Caco-2 (cell line): ENCODE results near the gene MCU. TPM values are rescaled to one million over a fixed set of nuclear protein-coding genes. Genes with fewer than 3 reads are reported as not detected.
"Not testable (repeated sequence)": the region's sequence is repeated elsewhere in the genome, so short reads cannot be mapped to it uniquely, and the experiment has no call there.

Source experiments
- BruUV-seq: library from RNA; stranded (reverse); fragments of 400-500 nt; replicated peaks from 2 replicates; lab custom pipeline; 2021; lab: Mats Ljungman, UMichigan
- CTCF ChIA-PET: fragments of 300-600 bp; sonication (Branson Sonifier 250); formaldehyde crosslinking; loops from one replicate; lab custom pipeline; 2022; ENCODE audit warnings: antibody characterized with exemption; lab: Charles Lee
- POLR2A ChIA-PET: fragments of 300-600 bp; sonication (Branson Sonifier 250); formaldehyde crosslinking; loops from one replicate; lab custom pipeline; 2022; ENCODE audit warnings: antibody characterized with exemption; lab: Charles Lee
- DNase-seq, 2 experiments: peaks; one replicate each; pipeline versions ENCODE4 v3.0.0 to v3.0.0-alpha.2; 2020 to 2022
- H3K27me3 ChIP-seq: replicated peaks from 2 replicates; pipeline ENCODE4 v1.6.0; 2011; ENCODE audit warnings: low read length; ENCODE audit not compliant: control insufficient read depth, insufficient read depth
- H3K36me3 ChIP-seq: 2 replicates; pipeline ENCODE4 v1.5.1; 2011; ENCODE audit warnings: low read length; ENCODE audit not compliant: control insufficient read depth, insufficient read depth
- H3K4me1 ChIP-seq: fragments of 250-450 bp; sonication (Bioruptor Pico); 2 replicates; pipeline ENCODE4 v1.5.1; 2020; ENCODE audit warnings: mild to moderate bottlenecking
- H3K4me3 ChIP-seq: 2 replicates; pipeline ENCODE4 v1.5.1; 2011; ENCODE audit warnings: low read depth, mild to moderate bottlenecking, control low read depth, low read length
- H3K9me3 ChIP-seq: fragments of 250-450 bp; sonication (Bioruptor Pico); 2 replicates; pipeline ENCODE4 v1.5.1; 2020; ENCODE audit warnings: mild to moderate bottlenecking, moderate library complexity
- H3K27ac Mint-ChIP-seq: one replicate; pipeline ENCODE4 v1.8.0; 2022; ENCODE audit warnings: mixed read lengths; ENCODE audit not compliant: unreplicated experiment
- H3K27me3 Mint-ChIP-seq: one replicate; pipeline ENCODE4 v1.8.0; 2022; ENCODE audit warnings: mixed read lengths; ENCODE audit not compliant: insufficient read depth, unreplicated experiment
- H3K36me3 Mint-ChIP-seq: one replicate; pipeline ENCODE4 v1.8.0; 2022; ENCODE audit warnings: mild to moderate bottlenecking, mixed read lengths; ENCODE audit not compliant: insufficient read depth, unreplicated experiment
- H3K4me1 Mint-ChIP-seq: one replicate; pipeline ENCODE4 v1.8.0; 2022; ENCODE audit warnings: low read depth, mixed read lengths; ENCODE audit not compliant: unreplicated experiment
- H3K4me3 Mint-ChIP-seq: one replicate; pipeline ENCODE4 v1.8.0; 2022; ENCODE audit warnings: mild to moderate bottlenecking, moderate library complexity, mixed read lengths; ENCODE audit not compliant: unreplicated experiment
- H3K9me3 Mint-ChIP-seq: one replicate; pipeline ENCODE4 v1.8.0; 2022; ENCODE audit warnings: mixed read lengths; ENCODE audit not compliant: unreplicated experiment
- intact Hi-C: fragments of 100-400 bp; cut with micrococcal nuclease; formaldehyde crosslinking; loops from one replicate; pipeline ENCODE4 v1.10.0; 2022; ENCODE audit not compliant: unreplicated experiment
- total RNA-seq: library from RNA; stranded (reverse); gene quantifications from 2 replicates; pipeline ENCODE4 v1.2.3, GENCODE V29; 2022
- TF ChIP-seq, protein P1 (sequence below), 2 experiments: fragments of 200-600 bp in 1 of 2; IDR thresholded peaks; 1 replicate in 1 of 2; 2 replicates in 1 of 2; pipeline versions ENCODE4 v1.5.1 to v1.8.0; 2011 to 2022; ENCODE audit warnings: antibody characterized with exemption in 1 of 2, control low read depth in 1 of 2, inconsistent platforms in 1 of 2, low read depth in 1 of 2, low read length in 1 of 2, mild to moderate bottlenecking in 1 of 2, moderate library complexity in 1 of 2; ENCODE audit not compliant: insufficient read depth in 1 of 2, severe bottlenecking in 1 of 2, unreplicated experiment in 1 of 2

MCU gene
- total RNA-seq, 1 experiment from 2014 or later, result 62.5 TPM

- TF ChIP-seq, protein P1, sequence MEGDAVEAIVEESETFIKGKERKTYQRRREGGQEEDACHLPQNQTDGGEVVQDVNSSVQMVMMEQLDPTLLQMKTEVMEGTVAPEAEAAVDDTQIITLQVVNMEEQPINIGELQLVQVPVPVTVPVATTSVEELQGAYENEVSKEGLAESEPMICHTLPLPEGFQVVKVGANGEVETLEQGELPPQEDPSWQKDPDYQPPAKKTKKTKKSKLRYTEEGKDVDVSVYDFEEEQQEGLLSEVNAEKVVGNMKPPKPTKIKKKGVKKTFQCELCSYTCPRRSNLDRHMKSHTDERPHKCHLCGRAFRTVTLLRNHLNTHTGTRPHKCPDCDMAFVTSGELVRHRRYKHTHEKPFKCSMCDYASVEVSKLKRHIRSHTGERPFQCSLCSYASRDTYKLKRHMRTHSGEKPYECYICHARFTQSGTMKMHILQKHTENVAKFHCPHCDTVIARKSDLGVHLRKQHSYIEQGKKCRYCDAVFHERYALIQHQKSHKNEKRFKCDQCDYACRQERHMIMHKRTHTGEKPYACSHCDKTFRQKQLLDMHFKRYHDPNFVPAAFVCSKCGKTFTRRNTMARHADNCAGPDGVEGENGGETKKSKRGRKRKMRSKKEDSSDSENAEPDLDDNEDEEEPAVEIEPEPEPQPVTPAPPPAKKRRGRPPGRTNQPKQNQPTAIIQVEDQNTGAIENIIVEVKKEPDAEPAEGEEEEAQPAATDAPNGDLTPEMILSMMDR (IDR thresholded peaks at IDR 0.05; ENCODE audit: insufficient read depth in 1 of 2, low read depth in 1 of 2, low read length in 1 of 2, severe bottlenecking in 1 of 2, unreplicated experiment in 1 of 2), result no peak
- Mint-ChIP-seq H3K27me3 (no peaks in the 10 kb centered on the region), H3K36me3 (no peaks in the 10 kb centered on the region), H3K9me3 (no peaks in the 10 kb centered on the region), H3K4me3 (no peak overlapping the region), H3K4me1 (peaks cover 1% of the 10 kb centered on the region), H3K27ac (no peak overlapping the region)
- DNase-seq, result no peak
- no peak overlapping the region for H3K4me3 ChIP-seq
- no TSS peak for BruUV-seq
- no peaks in the 10 kb centered on the region for H3K36me3 ChIP-seq
- POLR2A ChIA-PET, result interaction anchor here (0.5 kb wide), 1 partner anchor 198 kb away, joined by 3 read pairs; no protein-coding TSS in a partner anchor
- intact Hi-C loops, result no loop called here
- no peaks in the 10 kb centered on the region for H3K4me1 ChIP-seq
- CTCF ChIA-PET, result no interaction called here
- H3K9me3 ChIP-seq, result no peaks in the 10 kb centered on the region
- no peaks in the 10 kb centered on the region for H3K27me3 ChIP-seq
Measured at GRCh38 chr10:72667207-72667864, 24.6 kb upstream of the MCU start.

- Histone ChIP-seq H3K4me1 (peaks cover 12% of the 10 kb centered on the region), H3K36me3 (no peaks in the 10 kb centered on the region), H3K27me3 (no peaks in the 10 kb centered on the region), H3K9me3 (no peaks in the 10 kb centered on the region), H3K4me3 (no peak overlapping the region)
- intact Hi-C loops, result no loop called here
- Mint-ChIP-seq H3K27me3 (no peaks in the 10 kb centered on the region), H3K4me3 (no peak overlapping the region), H3K4me1 (peaks cover 6% of the 10 kb centered on the region), H3K36me3 (no peaks in the 10 kb centered on the region), H3K9me3 (no peaks in the 10 kb centered on the region), H3K27ac (no peak overlapping the region)
- CTCF ChIA-PET, result interaction anchor here (0.8 to 1.1 kb wide), 2 partner anchors 9 to 198 kb away, joined by 3 to 4 read pairs; no protein-coding TSS in a partner anchor
- POLR2A ChIA-PET, result no interaction called here
- BruUV-seq, result no TSS peak
- DNase-seq, result no peak
- TF ChIP-seq, protein P1 (IDR thresholded peaks at IDR 0.05; ENCODE audit: insufficient read depth in 1 of 2, low read depth in 1 of 2, low read length in 1 of 2, severe bottlenecking in 1 of 2, unreplicated experiment in 1 of 2), result no peak
Measured at GRCh38 chr10:72673280-72673679, 18.7 kb upstream of the MCU start.

GRCh38 chr10:72674174-72674573 is 17.8 kb upstream of the MCU start:
- H3K36me3 Mint-ChIP-seq, intact Hi-C loops, H3K27me3 ChIP-seq, POLR2A ChIA-PET, H3K27ac Mint-ChIP-seq, H3K9me3 ChIP-seq, H3K36me3 ChIP-seq, CTCF ChIA-PET, H3K27me3 Mint-ChIP-seq, BruUV-seq, H3K4me3 ChIP-seq, H3K9me3 Mint-ChIP-seq, H3K4me3 Mint-ChIP-seq, DNase-seq: not testable (repeated sequence)
- peaks cover 15% of the 10 kb centered on the region for H3K4me1 ChIP-seq
- peaks cover 10% of the 10 kb centered on the region for H3K4me1 Mint-ChIP-seq
